ENCODE results near the gene MITF. TPM values are rescaled to one million over a fixed set of nuclear protein-coding genes. Genes with fewer than 3 reads are reported as not detected.
"Not testable (repeated sequence)": the region's sequence is repeated elsewhere in the genome, so short reads cannot be mapped to it uniquely, and the experiment has no call there.

The MITF gene
- total RNA-seq, 1 donor from 2014 or later = not detected

GRCh38 chr3:69913422-69913821 is 174.2 kb downstream of the MITF start:
- Mint-ChIP-seq H3K4me1 (no peaks in the 10 kb centered on the region), H3K27ac (no peak overlapping the region), H3K9me3 (peaks cover 7% of the 10 kb centered on the region), H3K4me3 (no peak overlapping the region), H3K27me3 (peaks cover 3% of the 10 kb centered on the region), H3K36me3 (ENCODE audit: low read depth) (no peaks in the 10 kb centered on the region)
- ChIA-PET CTCF (no interaction called here), POLR2A (no interaction called here)
- ATAC-seq (ENCODE audit: low read depth) (no peak), DNase-seq (no peak)
- intact Hi-C loops (cut with micrococcal nuclease) = no loop called here
- TF ChIP-seq, protein P1, sequence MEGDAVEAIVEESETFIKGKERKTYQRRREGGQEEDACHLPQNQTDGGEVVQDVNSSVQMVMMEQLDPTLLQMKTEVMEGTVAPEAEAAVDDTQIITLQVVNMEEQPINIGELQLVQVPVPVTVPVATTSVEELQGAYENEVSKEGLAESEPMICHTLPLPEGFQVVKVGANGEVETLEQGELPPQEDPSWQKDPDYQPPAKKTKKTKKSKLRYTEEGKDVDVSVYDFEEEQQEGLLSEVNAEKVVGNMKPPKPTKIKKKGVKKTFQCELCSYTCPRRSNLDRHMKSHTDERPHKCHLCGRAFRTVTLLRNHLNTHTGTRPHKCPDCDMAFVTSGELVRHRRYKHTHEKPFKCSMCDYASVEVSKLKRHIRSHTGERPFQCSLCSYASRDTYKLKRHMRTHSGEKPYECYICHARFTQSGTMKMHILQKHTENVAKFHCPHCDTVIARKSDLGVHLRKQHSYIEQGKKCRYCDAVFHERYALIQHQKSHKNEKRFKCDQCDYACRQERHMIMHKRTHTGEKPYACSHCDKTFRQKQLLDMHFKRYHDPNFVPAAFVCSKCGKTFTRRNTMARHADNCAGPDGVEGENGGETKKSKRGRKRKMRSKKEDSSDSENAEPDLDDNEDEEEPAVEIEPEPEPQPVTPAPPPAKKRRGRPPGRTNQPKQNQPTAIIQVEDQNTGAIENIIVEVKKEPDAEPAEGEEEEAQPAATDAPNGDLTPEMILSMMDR (IDR thresholded peaks at IDR 0.05) = no peak

- TF ChIP-seq, protein P1 (IDR thresholded peaks at IDR 0.05) = no peak
- H3K27me3 Mint-ChIP-seq = peaks cover 3% of the 10 kb centered on the region
- ChIA-PET CTCF (no interaction called here), POLR2A (no interaction called here)
- no peak for DNase-seq
- no peak overlapping the region for H3K27ac Mint-ChIP-seq
- peaks cover 7% of the 10 kb centered on the region for H3K9me3 Mint-ChIP-seq
- no peak overlapping the region for H3K4me3 Mint-ChIP-seq
- no peaks in the 10 kb centered on the region for H3K4me1 Mint-ChIP-seq
- H3K36me3 Mint-ChIP-seq (ENCODE audit: low read depth) = no peaks in the 10 kb centered on the region
- ATAC-seq (ENCODE audit: low read depth) = no peak
- intact Hi-C loops (cut with micrococcal nuclease) = no loop called here
These were observed 175.1 kb downstream of the MITF start for GRCh38 chr3:69914395-69914794.

GRCh38 chr3:69915726-69916125 is 176.5 kb downstream of the MITF start:
- Mint-ChIP-seq H3K27me3 (peaks cover 3% of the 10 kb centered on the region), H3K4me3 (no peak overlapping the region), H3K36me3 (ENCODE audit: low read depth) (no peaks in the 10 kb centered on the region), H3K4me1 (no peaks in the 10 kb centered on the region), H3K9me3 (peaks cover 5% of the 10 kb centered on the region), H3K27ac (no peak overlapping the region)
- POLR2A ChIA-PET = no interaction called here
- TF ChIP-seq, protein P1 (IDR thresholded peaks at IDR 0.05) = no peak
- DNase-seq = no peak
- no peak for ATAC-seq (ENCODE audit: low read depth)
- CTCF ChIA-PET = no interaction called here
- intact Hi-C loops (cut with micrococcal nuclease) = no loop called here

DNA sequence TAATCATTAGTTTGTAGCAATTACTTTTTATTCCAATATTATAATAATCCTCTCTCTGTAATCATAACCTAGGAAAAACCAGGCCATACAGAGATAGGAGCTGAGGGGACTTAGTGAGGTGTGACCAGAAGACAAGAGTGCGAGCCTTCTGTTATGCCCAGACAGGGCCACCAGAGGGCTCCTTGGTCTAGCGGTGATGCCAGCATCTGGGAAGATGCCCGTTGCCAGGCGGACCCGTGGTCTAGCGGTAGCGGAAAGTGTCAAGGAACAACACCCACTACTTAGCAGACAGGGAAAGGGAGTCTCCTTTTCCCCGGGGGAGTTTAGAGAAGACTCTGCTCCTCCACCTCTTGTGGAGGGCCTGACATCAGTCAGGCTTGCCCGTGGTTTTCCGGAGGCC is 180.7 kb downstream of the MITF start:
- H3K27ac Mint-ChIP-seq; H3K4me3 Mint-ChIP-seq; DNase-seq; H3K36me3 Mint-ChIP-seq (ENCODE audit: low read depth); intact Hi-C loops (cut with micrococcal nuclease); H3K9me3 Mint-ChIP-seq; ATAC-seq (ENCODE audit: low read depth); H3K4me1 Mint-ChIP-seq; CTCF ChIA-PET; H3K27me3 Mint-ChIP-seq; POLR2A ChIA-PET: not testable (repeated sequence)

GRCh38 chr3:69921651-69922050 is 182.4 kb downstream of the MITF start:
- ChIA-PET POLR2A (no interaction called here), CTCF (no interaction called here)
- H3K27me3 Mint-ChIP-seq = peaks cover 3% of the 10 kb centered on the region
- H3K9me3 Mint-ChIP-seq = no peaks in the 10 kb centered on the region
- no peak for DNase-seq
- intact Hi-C loops (cut with micrococcal nuclease) = no loop called here
- ATAC-seq (ENCODE audit: low read depth) = no peak
- no peaks in the 10 kb centered on the region for H3K36me3 Mint-ChIP-seq (ENCODE audit: low read depth)
- H3K4me1 Mint-ChIP-seq = no peaks in the 10 kb centered on the region
- TF ChIP-seq, protein P1 (IDR thresholded peaks at IDR 0.05) = no peak
- H3K4me3 Mint-ChIP-seq = no peak overlapping the region
- H3K27ac Mint-ChIP-seq = no peak overlapping the region

- H3K27me3 Mint-ChIP-seq = peaks cover 3% of the 10 kb centered on the region
- CTCF ChIA-PET = no interaction called here
- H3K9me3 Mint-ChIP-seq = no peaks in the 10 kb centered on the region
- no peaks in the 10 kb centered on the region for H3K36me3 Mint-ChIP-seq (ENCODE audit: low read depth)
- H3K27ac Mint-ChIP-seq = no peak overlapping the region
- TF ChIP-seq, protein P1 (IDR thresholded peaks at IDR 0.05) = no peak
- POLR2A ChIA-PET = no interaction called here
- H3K4me3 Mint-ChIP-seq = no peak overlapping the region
- intact Hi-C loops (cut with micrococcal nuclease) = no loop called here
- H3K4me1 Mint-ChIP-seq = no peaks in the 10 kb centered on the region
- no peak for DNase-seq
- ATAC-seq (ENCODE audit: low read depth) = no peak
These were observed 183.3 kb downstream of the MITF start for GRCh38 chr3:69922521-69923000.
